Activated T-helper 1 cell treated with Interleukin-2 at 50 U/mL for 16 hours (primary cell): ENCODE data around the gene C11orf54.
"Not testable (repeated sequence)": the region's sequence is repeated elsewhere in the genome, so short reads cannot be mapped to it uniquely, and the experiment has no call there.

Source experiments
- DNase-seq: peaks from one replicate; pipeline ENCODE4 v3.0.0-alpha.2; 2020; ENCODE audit warnings: low read depth

C11orf54 gene

GRCh38 chr11:93766504-93766903 lies 25.0 kb downstream of the C11orf54 start:
- DNase-seq = no peak

DNA sequence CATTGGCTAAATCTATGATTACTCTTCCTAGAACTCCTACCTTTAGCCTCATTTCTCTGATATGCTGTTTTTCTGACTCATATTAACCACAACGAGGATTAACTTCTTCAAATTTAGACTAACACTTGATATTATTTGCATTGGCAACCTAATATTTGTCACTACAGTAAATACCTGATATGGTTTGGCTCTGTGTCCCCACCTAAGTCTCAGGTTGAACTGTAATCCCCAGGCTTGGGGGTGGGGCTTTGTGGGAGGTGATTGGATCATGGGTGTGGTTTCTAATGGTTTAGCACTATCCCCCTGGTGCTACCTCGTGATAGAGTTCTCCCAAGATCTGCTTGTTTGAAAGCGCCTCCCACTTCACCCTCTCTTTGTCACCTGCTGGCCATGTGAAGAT lies 25.5 kb downstream of the C11orf54 start:
- no peak for DNase-seq

DNA sequence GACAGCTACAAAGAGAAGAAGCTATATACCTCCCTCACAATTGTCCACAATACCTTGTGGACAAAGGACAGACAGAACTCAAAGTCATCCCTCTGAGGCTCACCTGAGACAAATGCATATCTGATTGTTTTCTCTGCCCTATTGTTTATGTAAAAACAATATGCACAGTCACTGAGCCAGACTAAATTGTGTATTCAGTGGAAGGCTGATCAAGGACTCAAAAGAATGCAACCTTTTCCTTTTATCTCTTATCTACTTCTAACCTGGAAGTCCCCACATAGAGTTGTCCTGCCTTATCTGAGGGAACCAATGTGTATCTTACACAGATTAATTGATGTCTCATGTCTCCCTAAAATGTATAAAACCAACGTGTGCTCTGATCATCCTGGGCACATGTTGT lies 28.7 kb downstream of the C11orf54 start:
- no peak for DNase-seq

- no peak for DNase-seq
These were observed 30.7 kb downstream of the C11orf54 start for GRCh38 chr11:93772123-93772522.

DNA sequence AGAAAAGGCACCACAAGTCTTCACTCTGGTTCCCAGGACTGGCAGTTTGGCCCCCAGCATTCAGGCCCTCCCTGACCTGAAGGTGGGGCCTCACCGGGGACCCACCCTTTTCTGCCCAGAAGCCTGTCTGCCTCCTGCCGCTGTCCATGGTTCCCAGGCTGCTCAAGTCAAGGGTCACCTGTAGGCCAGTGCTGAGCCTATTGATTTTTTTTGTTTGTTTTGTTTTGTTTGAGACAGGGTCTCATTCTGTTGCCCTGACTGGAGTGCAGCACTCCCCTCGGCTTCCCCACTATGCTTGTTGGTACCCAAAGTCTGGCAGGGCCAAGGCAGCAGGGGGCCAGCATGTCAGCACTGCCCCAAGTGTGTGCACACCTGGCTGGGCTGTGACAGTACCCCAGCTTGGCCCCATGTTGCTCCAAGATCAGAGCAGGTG lies 31.6 kb downstream of the C11orf54 start:
- no peak for DNase-seq

DNA sequence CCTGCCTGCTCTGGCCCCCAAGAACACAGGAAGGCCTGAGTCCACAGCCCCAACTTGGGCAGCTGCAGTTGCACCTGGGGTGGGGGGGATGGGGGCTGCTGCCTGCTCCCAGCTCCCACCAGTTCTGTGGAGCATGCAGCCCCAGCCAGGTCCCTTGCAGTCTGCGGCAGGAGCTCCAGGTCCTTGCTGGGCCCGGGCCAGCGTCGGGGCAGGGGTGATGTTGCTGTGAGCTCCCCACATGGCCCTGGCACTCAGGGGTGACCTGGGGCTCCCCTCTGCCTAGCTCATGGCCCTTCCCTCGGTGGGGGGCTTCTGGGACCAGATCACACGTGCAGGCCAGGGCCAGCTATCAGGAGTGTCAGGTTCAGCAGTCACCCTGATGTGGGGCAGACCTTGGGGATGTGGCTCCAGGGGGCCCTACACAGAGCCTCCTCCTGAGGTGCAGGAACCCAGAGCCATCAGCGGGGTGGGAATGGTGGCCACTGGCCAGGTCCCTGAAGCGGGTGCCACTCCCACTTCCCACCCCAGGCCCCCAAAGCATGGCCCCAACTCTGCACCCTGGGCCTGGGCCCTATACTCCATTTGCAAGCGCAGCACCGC lies 32.2 kb downstream of the C11orf54 start:
- no peak for DNase-seq

DNA sequence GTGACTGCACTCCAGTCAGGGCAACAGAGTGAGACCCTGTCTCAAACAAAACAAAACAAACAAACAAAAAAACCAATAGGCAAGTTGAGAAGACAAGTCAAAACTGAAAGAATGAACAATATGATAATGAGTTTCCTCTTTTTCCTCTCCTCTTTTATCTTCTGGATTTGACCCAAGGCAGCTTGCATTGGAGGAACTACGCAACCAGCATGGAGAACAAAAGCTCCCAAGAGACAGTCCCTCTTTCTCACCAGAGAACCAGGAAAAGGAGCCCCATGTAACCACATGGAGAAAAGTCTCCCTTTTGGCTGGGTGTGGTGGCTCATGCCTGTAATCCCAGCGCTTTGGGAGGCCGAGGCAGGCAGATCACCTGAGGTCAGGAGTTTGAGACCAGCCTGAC lies 33.1 kb downstream of the C11orf54 start:
- not testable (repeated sequence) for DNase-seq

- DNase-seq = no peak
These were observed 33.8 kb downstream of the C11orf54 start for GRCh38 chr11:93775289-93775688.

DNA sequence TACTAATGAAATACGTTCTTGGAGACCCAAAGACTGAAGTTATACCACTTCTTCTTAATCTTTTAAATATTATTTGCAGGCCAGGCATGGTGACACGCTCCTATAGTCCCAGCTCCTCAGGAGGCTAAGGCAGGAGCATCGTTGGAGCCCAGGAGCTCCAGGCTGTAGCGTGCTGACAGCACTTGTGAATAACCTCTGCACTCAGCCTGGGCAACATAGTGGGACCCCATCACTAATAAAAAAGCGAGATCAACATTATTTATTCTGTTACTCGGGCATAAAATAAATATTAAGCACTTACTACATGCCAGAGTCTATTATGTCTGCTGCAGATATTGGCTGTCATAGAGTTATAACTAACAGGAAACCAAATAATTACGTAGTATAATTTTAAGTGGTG lies 41.9 kb downstream of the C11orf54 start:
- DNase-seq = no peak

- no peak for DNase-seq
These were observed 42.3 kb downstream of the C11orf54 start for GRCh38 chr11:93783765-93784144.

- peak; percentile 81 for DNase-seq
These were observed 42.9 kb downstream of the C11orf54 start, which contains the start of gene MED17 for GRCh38 chr11:93784145-93784934. Gene MED17 (plus strand): TSS chr11:93784282. CDS start chr11:93784514, 232 bp downstream.

DNA sequence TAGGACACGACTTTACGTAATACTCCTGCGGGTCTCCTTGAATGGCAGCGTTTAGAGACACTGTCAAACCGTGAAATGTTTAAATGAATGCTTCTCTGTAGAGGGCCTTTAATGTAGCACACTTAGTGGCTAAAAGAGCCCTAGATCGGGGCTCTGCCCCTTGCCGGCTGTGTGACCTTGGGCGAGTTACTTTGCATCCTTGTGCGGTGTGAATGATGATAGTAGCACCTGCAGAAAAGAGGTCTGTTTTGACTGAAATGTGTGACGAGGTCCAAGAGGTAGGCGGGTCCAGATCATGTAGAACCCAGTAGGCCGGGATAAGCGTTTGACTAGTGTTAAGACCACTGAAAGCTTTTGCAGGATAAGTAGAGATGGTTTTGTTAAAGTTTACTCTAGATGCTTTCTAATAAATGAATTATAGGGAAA lies 43.5 kb downstream of the C11orf54 start:
- DNase-seq = no peak

- DNase-seq = no peak
These were observed 50.0 kb downstream of the C11orf54 start for GRCh38 chr11:93791493-93791892.

- no peak for DNase-seq
These were observed 55.2 kb downstream of the C11orf54 start for GRCh38 chr11:93796441-93797231.

DNA sequence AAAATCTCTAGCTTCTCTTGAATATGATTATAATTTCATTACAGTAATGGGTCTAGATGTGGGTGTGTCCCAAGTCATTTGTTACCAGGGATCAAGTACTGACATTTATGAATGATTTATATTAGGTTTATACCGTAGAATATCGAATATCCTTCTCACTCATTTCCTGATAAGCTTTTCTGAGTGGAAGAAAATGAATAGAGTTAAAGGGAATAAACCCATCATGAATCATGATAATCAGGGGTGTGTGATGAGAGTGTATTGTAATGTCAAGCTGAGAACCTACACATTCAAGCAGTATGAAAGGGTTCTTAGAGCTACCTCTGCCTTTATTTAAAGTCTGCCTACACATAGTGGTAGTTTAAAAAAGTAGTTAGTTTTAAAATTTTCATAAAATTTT lies 59.9 kb downstream of the C11orf54 start:
- no peak for DNase-seq

- DNase-seq = no peak
These were observed 63.4 kb downstream of the C11orf54 start for GRCh38 chr11:93804879-93805278.

DNA sequence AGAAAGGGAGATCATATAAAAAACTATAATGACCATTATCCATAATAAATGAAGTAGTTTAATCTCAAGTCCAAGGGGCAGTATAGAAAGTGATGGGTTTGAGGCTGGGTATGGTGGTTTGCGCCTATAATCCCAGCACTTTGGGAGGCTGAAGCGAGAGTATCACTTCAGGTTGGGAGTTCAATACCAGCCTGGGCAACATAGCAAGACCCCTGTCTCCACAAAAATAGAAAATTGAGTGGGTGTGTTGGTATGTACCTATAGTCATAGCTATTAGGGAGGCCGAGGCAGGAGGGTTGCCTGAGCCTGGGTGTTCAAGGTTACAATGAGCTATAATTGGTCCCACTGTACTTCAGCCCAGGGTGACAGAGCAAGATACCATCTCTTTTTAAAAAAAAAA lies 66.5 kb downstream of the C11orf54 start:
- DNase-seq = no peak

DNA sequence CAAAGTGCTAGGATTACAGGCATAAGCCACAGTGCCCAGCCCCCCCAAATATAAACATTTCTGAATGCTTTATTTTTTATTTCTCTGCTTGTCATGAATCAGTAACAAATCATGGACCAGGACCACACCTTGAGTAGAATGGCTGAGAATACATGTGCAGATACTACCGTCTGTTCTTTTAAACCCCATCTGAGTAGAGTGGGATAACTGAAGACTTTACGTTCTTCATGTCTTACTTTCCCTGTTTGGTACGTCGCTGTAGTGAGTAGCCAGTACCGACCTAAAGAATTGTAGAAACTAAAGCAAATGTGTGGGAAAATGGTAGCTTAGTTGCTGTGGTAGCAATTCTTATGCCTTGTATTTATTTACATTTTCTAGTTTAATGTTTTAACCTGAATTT lies 72.5 kb downstream of the C11orf54 start:
- DNase-seq = no peak
